ENCODE measurements around the gene AR. TPM values are rescaled to one million over a fixed set of nuclear protein-coding genes. Genes with fewer than 3 reads are reported as not detected.

Gene AR
- total RNA-seq, 1 experiment from 2014 or later = 1.7 TPM

GRCh38 chrX:67596839-67597790, 53.3 kb downstream of the AR start:
- Histone ChIP-seq H4K20me1 (ENCODE audit: insufficient read depth) (no peaks in the 10 kb centered on the region), H3K79me2 (ENCODE audit: low read depth) (no peaks in the 10 kb centered on the region), H3K9me2 (ENCODE audit: insufficient read depth) (no peaks in the 10 kb centered on the region), H3K27ac (no peak overlapping the region), H3K4me2 (no peak overlapping the region), H3K9me3 (ENCODE audit: insufficient read depth, low read depth) (no peaks in the 10 kb centered on the region), H2AFZ (no peak overlapping the region), H3K27me3 (ENCODE audit: insufficient read depth, low read depth) (no peaks in the 10 kb centered on the region), H3K4me3 (no peak overlapping the region), H3K4me1 (replicated peaks; ENCODE audit: insufficient read depth) (no peaks in the 10 kb centered on the region), H3F3A (ENCODE audit: insufficient read depth, low read depth) (no peaks in the 10 kb centered on the region), H3K36me3 (ENCODE audit: low read depth) (no peaks in the 10 kb centered on the region)
- BruUV-seq (replicated peaks) = no TSS peak
- intact Hi-C loops (cut with micrococcal nuclease; ENCODE audit: unreplicated experiment) = no loop called here
- TF ChIP-seq EZH2 (IDR thresholded peaks at IDR 0.05; ENCODE audit: low read depth) (no peak), CTCF (conservative IDR thresholded peaks at IDR 0.05) (no peak)
- no peak for DNase-seq
- ChIA-PET CTCF (no interaction called here), POLR2A (ENCODE audit: unreplicated experiment) (no interaction called here)

- no TSS peak for BruUV-seq (replicated peaks)
- Histone ChIP-seq H3K27ac (no peak overlapping the region), H2AFZ (no peak overlapping the region), H3K9me2 (ENCODE audit: insufficient read depth) (no peaks in the 10 kb centered on the region), H3K27me3 (ENCODE audit: insufficient read depth, low read depth) (no peaks in the 10 kb centered on the region), H3K4me1 (replicated peaks; ENCODE audit: insufficient read depth) (no peaks in the 10 kb centered on the region), H3K36me3 (ENCODE audit: low read depth) (no peaks in the 10 kb centered on the region), H3K4me2 (no peak overlapping the region), H3K9me3 (ENCODE audit: insufficient read depth, low read depth) (no peaks in the 10 kb centered on the region), H4K20me1 (ENCODE audit: insufficient read depth) (no peaks in the 10 kb centered on the region), H3K4me3 (no peak overlapping the region), H3F3A (ENCODE audit: insufficient read depth, low read depth) (no peaks in the 10 kb centered on the region), H3K79me2 (ENCODE audit: low read depth) (no peaks in the 10 kb centered on the region)
- intact Hi-C loops (cut with micrococcal nuclease; ENCODE audit: unreplicated experiment) = no loop called here
- DNase-seq = no peak
- ChIA-PET POLR2A (ENCODE audit: unreplicated experiment) (no interaction called here), CTCF (no interaction called here)
- TF ChIP-seq CTCF (conservative IDR thresholded peaks at IDR 0.05) (no peak), EZH2 (IDR thresholded peaks at IDR 0.05; ENCODE audit: low read depth) (no peak)
Measured at GRCh38 chrX:67599532-67599931, 55.7 kb downstream of the AR start.

GRCh38 chrX:67601771-67602170, 58.0 kb downstream of the AR start:
- no peaks in the 10 kb centered on the region for H3F3A ChIP-seq (ENCODE audit: insufficient read depth, low read depth)
- ChIA-PET CTCF (no interaction called here), POLR2A (ENCODE audit: unreplicated experiment) (no interaction called here)
- no TSS peak for BruUV-seq (replicated peaks)
- no peak overlapping the region for H3K27ac ChIP-seq
- no peaks in the 10 kb centered on the region for H3K79me2 ChIP-seq (ENCODE audit: low read depth)
- H3K27me3 ChIP-seq (ENCODE audit: insufficient read depth, low read depth) = no peaks in the 10 kb centered on the region
- H3K9me2 ChIP-seq (ENCODE audit: insufficient read depth) = no peaks in the 10 kb centered on the region
- H3K4me1 ChIP-seq (replicated peaks; ENCODE audit: insufficient read depth) = peaks cover 9% of the 10 kb centered on the region; the same call in 1 of the 2 replicates
- H2AFZ ChIP-seq = no peak overlapping the region
- DNase-seq = no peak
- no peak overlapping the region for H3K4me2 ChIP-seq
- H3K4me3 ChIP-seq = no peak overlapping the region
- no peaks in the 10 kb centered on the region for H3K9me3 ChIP-seq (ENCODE audit: insufficient read depth, low read depth)
- intact Hi-C loops (cut with micrococcal nuclease; ENCODE audit: unreplicated experiment) = no loop called here
- no peak for TF ChIP-seq EZH2 (IDR thresholded peaks at IDR 0.05; ENCODE audit: low read depth)
- TF ChIP-seq CTCF (conservative IDR thresholded peaks at IDR 0.05) = no peak
- no peaks in the 10 kb centered on the region for H3K36me3 ChIP-seq (ENCODE audit: low read depth)
- H4K20me1 ChIP-seq (ENCODE audit: insufficient read depth) = no peaks in the 10 kb centered on the region
